ENCODE measurements around the gene FAM180A.

GRCh38 chr7:135769005-135769802, 20.6 kb upstream of the FAM180A start:
- TF ChIP-seq PTBP1 (IDR thresholded peaks at IDR 0.05; ENCODE audit: low read depth, low read length) (no peak), STAT5B (CRISPR knock-in tag; IDR thresholded peaks at IDR 0.05) (no peak)

Data from K562 (cell line).